ENCODE results near the gene MBD6.

The MBD6 gene

GRCh38 chr12:57522011-57522886 is at the start of gene MBD6:
Gene MBD6 (plus strand): TSS chr12:57522824. CDS start chr12:57524304, 1,480 bp downstream.
- peak; percentile 69 to 87 (median 76) for DNase-seq (ENCODE audit: low read depth in 4 of 4, low spot score in 1 of 4)

DNA sequence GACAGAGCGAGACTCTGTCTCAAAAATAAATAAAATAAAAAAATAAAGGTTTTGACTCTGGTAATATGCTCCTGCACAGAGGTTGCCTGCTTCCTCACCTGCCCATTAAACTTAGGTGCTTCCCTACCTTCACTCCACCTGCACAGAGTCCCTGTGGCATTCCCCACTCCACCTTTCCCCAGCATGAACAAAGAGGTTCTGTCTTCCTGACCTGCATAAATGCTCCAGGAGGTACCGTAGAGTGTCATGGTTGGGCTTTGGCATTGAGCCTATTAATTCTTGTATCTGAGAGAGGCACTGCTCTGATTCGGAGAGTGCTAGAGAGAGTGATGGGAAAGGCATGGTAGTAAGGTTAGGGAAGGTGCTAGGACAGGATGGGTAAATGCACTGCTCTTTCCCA is 49.2 kb upstream of the MBD6 start:
- DNase-seq (ENCODE audit: low read depth in 4 of 4, low spot score in 1 of 4), result no peak

GRCh38 chr12:57473886-57474285 is 48.7 kb upstream of the MBD6 start:
- no peak for DNase-seq (ENCODE audit: low read depth in 4 of 4, low spot score in 1 of 4)

DNA sequence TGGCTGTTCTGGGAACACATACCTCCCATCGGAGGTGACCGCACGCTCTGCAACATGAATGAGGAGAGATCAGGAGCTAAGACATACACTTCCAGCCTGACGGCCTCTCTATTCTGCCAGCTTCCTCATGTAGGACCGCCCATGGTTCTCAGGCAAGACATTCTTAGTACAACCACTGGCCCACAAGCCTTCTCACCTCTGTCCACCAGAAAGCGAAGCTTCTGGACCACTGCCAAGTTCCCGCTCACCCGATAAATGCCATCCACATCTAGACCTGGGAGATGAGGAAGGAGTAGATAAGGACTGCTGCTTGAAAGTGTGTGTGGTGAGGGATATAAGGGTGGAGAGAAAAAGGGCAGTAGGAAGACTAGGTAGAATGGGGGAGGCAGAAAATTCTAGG is 48.2 kb upstream of the MBD6 start:
- DNase-seq (ENCODE audit: low read depth in 4 of 4, low spot score in 1 of 4), result no peak

DNA sequence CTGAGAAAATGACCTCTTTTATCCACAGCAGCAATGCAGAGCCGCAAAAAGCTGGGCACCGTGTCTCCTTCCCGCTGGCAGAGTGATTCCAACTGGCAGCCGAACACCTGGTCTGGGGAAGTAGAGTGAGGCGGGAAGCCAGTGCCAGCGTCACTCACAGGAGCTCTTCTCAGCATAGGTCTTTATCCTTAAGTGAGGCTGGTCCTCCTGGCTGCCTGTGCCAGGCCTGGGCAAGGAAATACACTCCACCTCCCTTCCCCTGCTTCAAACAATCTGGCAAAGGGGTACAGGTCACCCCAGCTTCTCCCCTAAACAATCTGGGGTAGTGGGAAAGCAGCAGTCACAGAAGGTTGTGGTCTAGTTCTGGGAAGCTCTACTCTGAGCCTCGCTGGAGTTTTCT is 47.8 kb upstream of the MBD6 start:
- no peak for DNase-seq (ENCODE audit: low read depth in 4 of 4, low spot score in 1 of 4)

DNA sequence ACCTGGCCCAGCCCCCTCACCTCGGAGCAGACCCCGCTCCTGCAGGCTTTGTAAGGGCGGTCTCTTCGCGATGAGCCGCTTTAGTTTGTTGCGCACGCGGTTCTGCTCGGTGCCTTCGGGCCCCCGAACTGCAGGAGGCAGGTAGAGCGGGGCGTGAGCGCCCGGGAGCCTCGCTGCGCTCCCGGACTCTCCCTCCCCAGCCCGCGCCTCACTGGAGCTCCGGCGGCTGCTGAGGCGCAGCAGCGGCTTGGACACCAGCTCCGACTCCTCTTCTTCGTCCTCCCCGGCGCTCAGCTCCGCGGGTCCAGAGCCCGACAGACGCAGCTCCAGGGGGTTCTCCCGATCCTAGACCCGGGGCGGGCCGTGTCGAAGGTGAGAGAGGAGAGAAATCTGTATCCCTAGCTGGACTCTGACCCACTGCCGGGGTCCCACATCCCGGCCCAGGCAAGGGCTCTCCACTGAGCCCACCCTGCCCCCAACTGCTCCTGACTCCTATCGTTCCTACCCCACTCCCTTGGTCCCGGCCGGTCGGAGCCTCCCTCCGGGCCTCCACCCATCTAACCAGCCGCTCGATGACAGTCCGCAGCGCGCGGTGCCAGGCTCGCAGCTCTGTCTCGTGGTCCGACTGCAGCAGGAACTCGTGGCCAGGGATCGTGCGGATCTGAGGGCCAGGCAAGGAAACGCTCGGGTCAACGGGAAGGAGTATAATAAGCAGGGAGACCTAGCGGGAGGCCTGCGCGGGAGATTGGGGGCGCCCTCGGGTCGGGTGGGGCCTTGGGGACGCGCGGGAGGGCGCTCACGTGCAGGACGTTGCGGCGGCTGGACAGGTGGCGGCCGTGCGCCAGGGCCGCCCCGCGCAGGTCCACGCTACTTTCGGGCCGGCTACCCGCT is 47.1 kb upstream of the MBD6 start:
- DNase-seq (ENCODE audit: low read depth in 4 of 4, low spot score in 1 of 4), result no peak

- DNase-seq (ENCODE audit: low read depth in 4 of 4, low spot score in 1 of 4), result peak; percentile 57 to 74 (median 61)
Measured at GRCh38 chr12:57476162-57476992, 46.2 kb upstream of the MBD6 start.

DNA sequence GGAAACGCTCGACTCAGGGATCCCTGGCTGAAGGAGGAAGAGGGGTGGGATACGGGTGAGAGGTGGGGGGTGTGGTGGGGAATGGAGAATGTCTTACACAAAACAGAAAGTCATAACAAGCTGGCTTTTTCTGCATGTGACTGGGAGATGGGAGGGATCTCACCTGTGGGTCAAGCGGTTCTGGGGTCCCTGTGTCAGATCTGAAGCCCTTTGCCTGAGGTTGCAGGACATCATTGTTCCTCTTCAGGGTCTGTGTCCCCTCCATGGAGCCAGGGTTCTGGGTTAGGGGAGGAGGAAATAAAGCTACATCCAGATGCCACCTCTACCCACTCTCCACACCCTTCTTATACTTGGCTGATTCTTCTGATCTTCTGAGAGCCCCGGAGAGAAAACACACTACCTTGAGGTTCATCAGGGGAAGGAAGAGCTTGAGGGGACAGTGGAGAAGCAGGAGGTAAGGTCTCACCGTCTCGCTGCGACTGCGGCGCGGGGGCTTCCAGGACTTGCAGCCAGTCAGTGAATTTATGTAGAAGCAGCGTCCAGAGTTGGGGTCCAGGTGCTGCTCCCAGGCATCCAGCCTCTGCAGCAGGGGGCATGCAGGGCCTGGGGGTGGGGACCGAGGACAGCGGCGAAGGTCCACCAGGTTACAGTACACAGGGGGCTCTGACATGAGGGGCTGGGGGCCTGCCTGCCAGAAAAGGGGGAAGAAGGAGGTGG is 45.5 kb upstream of the MBD6 start:
- no peak for DNase-seq (ENCODE audit: low read depth in 4 of 4, low spot score in 1 of 4)

GRCh38 chr12:57477710-57478681 is 44.6 kb upstream of the MBD6 start:
- DNase-seq (ENCODE audit: low read depth in 4 of 4, low spot score in 1 of 4), result no peak

GRCh38 chr12:57479043-57479375 is 43.6 kb upstream of the MBD6 start:
- no peak for DNase-seq (ENCODE audit: low read depth in 4 of 4, low spot score in 1 of 4)

GRCh38 chr12:57479376-57480115 is 43.1 kb upstream of the MBD6 start, which contains the start of gene ARHGAP9:
Gene ARHGAP9 (minus strand): TSS chr12:57479866. CDS start chr12:57479406, 460 bp downstream.
- no peak for DNase-seq (ENCODE audit: low read depth in 4 of 4, low spot score in 1 of 4)

DNA sequence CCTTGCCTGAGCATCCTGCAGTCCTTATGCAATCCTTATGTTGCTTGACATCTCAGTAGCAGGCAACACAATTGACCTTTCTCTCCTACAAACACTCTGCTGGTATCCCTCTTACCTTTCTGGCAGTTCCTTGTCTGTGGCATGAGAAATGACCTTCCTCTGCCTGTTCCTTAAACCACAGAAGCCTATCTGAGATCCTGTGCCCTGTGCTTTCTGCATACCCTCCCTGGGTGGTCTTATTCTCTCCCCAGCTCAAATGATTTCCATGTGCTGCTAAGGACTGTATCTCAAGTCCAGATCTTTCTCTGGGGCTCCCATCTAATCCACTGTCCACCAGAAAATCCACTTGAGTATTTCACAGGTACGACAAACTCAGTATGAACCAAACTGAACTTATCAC is 41.0 kb upstream of the MBD6 start:
- no peak for DNase-seq (ENCODE audit: low read depth in 4 of 4, low spot score in 1 of 4)

DNA sequence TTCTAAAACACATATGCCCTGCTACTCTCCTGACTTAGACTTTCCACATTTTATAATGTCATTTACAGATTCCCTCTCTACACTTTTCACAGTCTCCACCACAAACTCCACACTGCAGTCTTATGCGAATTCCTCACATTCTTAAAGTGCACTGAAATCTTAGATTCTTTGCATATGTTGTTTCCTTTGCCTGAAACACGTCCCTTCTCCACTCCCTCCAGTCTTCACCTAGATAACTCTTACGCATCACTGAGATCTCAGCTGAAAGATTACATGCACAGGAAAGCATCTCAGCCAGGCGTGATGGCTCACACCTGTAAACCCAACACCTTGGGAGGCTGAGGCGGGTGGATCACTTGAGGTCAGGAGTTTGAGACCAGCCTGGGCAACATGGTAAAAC is 39.2 kb upstream of the MBD6 start:
- no peak for DNase-seq (ENCODE audit: low read depth in 4 of 4, low spot score in 1 of 4)

- DNase-seq (ENCODE audit: low read depth in 4 of 4, low spot score in 1 of 4), result no peak
Measured at GRCh38 chr12:57485695-57486094, 36.9 kb upstream of the MBD6 start.

DNA sequence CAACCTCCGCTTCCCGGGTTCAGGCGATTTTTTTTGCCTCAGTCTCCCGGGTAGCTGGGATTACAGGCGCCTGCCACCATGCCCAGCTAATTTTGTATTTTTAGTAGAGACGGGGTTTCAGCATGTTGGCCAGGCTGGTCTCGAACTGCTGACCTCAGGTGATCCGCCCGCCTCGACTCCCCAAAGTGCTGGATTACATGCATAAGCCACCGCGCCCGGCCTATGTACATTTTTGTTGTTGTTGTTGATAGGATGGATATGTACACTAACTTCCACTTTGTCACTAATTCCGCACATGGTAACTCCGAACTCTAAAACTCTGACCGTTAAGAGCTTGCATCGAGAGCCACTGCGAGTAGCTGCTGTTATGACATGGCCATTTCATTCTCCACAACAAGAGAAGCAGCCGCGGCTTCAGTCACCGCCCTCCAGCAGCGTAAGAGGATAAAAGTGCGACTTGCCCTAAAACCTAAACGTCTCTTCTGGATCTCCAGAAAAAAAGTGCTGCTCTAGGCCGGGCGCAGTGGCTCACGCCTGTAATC is 35.5 kb upstream of the MBD6 start:
- DNase-seq (ENCODE audit: low read depth in 4 of 4, low spot score in 1 of 4), result no peak

GRCh38 chr12:57487597-57488401 is 34.8 kb upstream of the MBD6 start, which contains the start of gene MARS1:
Gene MARS1 (plus strand): TSS chr12:57488068. CDS start chr12:57488091, 23 bp downstream.
- peak; percentile 80 to 88 (median 84) for DNase-seq (ENCODE audit: low read depth in 4 of 4, low spot score in 1 of 4)

DNA sequence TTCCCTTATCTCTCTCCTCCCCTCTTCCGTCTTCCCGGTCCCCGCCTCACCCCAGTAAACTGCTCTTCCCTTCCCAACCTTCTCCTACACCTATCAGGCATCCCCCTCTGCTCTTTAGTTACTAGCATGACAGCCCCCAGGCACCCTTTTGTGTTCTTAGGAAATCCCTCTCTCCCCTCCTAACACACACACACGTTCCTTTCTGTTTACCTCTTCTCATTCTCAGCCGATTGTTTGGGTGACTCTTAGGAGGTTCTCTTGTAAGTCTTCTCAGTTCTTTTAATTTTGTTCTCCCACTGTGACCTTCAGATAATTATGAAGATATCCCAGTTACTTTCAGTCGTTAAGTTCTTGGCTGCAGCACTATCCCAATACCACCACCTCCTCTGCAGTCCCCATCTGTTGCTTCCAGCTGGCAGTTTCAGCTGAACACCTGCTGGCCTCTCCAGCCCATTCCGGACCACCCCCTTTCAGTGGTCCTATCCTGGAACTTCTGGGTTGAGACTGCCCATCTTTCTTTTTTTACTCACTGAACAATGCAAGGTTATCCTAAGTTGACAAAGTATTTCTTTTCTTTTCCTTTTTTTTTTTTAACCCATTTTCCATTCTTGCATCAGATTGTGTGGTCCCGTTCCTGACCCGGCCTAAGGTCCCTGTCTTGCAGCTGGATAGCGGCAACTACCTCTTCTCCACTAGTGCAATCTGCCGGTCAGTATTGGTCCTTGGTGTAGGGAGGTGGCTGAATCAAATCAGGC is 34.0 kb upstream of the MBD6 start:
- no peak for DNase-seq (ENCODE audit: low read depth in 4 of 4, low spot score in 1 of 4)
